ENCODE data around the gene MANSC4. TPM values are rescaled to one million over a fixed set of nuclear protein-coding genes. Genes with fewer than 3 reads are reported as not detected.
A peak's percentile ranks its signal among the peaks of the same experiment; 100 is the strongest.

MANSC4 gene
- total and polyA plus RNA-seq, 9 of the 15 experiments (the other 6 are each of a cell fraction or from before 2014, with no cell fraction given): not detected

DNA sequence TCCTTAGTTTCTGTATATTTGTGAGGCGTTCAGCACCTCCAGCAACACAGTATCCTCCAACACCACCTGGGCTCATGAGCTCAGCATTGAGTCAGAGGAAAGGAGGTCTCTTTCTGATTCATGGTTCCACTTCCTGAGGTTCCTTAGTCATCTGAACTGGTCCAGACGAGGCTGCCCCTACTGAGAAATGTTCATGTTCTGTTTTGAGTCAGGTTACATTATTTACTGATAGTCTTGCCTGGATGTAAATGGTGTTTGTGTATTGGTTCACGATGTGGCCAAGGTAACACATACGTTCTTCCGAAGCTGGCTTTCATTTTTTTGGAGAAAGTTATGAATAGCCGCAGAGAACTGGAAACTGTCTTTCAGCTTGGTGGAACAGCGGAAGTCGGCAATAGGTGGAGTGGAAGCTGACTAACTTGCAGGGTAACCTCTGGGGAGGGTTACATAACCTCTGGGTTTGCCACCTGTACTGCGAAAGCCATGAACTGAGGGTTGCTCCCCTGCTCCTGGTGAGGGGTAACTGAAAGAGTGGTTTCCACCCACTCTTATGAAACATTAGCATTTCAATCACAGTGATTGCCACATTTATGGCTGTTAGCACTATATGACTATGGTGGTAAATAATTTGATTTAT, 42.2 kb upstream of the MANSC4 start (continued):
- TF ChIP-seq, protein P1, sequence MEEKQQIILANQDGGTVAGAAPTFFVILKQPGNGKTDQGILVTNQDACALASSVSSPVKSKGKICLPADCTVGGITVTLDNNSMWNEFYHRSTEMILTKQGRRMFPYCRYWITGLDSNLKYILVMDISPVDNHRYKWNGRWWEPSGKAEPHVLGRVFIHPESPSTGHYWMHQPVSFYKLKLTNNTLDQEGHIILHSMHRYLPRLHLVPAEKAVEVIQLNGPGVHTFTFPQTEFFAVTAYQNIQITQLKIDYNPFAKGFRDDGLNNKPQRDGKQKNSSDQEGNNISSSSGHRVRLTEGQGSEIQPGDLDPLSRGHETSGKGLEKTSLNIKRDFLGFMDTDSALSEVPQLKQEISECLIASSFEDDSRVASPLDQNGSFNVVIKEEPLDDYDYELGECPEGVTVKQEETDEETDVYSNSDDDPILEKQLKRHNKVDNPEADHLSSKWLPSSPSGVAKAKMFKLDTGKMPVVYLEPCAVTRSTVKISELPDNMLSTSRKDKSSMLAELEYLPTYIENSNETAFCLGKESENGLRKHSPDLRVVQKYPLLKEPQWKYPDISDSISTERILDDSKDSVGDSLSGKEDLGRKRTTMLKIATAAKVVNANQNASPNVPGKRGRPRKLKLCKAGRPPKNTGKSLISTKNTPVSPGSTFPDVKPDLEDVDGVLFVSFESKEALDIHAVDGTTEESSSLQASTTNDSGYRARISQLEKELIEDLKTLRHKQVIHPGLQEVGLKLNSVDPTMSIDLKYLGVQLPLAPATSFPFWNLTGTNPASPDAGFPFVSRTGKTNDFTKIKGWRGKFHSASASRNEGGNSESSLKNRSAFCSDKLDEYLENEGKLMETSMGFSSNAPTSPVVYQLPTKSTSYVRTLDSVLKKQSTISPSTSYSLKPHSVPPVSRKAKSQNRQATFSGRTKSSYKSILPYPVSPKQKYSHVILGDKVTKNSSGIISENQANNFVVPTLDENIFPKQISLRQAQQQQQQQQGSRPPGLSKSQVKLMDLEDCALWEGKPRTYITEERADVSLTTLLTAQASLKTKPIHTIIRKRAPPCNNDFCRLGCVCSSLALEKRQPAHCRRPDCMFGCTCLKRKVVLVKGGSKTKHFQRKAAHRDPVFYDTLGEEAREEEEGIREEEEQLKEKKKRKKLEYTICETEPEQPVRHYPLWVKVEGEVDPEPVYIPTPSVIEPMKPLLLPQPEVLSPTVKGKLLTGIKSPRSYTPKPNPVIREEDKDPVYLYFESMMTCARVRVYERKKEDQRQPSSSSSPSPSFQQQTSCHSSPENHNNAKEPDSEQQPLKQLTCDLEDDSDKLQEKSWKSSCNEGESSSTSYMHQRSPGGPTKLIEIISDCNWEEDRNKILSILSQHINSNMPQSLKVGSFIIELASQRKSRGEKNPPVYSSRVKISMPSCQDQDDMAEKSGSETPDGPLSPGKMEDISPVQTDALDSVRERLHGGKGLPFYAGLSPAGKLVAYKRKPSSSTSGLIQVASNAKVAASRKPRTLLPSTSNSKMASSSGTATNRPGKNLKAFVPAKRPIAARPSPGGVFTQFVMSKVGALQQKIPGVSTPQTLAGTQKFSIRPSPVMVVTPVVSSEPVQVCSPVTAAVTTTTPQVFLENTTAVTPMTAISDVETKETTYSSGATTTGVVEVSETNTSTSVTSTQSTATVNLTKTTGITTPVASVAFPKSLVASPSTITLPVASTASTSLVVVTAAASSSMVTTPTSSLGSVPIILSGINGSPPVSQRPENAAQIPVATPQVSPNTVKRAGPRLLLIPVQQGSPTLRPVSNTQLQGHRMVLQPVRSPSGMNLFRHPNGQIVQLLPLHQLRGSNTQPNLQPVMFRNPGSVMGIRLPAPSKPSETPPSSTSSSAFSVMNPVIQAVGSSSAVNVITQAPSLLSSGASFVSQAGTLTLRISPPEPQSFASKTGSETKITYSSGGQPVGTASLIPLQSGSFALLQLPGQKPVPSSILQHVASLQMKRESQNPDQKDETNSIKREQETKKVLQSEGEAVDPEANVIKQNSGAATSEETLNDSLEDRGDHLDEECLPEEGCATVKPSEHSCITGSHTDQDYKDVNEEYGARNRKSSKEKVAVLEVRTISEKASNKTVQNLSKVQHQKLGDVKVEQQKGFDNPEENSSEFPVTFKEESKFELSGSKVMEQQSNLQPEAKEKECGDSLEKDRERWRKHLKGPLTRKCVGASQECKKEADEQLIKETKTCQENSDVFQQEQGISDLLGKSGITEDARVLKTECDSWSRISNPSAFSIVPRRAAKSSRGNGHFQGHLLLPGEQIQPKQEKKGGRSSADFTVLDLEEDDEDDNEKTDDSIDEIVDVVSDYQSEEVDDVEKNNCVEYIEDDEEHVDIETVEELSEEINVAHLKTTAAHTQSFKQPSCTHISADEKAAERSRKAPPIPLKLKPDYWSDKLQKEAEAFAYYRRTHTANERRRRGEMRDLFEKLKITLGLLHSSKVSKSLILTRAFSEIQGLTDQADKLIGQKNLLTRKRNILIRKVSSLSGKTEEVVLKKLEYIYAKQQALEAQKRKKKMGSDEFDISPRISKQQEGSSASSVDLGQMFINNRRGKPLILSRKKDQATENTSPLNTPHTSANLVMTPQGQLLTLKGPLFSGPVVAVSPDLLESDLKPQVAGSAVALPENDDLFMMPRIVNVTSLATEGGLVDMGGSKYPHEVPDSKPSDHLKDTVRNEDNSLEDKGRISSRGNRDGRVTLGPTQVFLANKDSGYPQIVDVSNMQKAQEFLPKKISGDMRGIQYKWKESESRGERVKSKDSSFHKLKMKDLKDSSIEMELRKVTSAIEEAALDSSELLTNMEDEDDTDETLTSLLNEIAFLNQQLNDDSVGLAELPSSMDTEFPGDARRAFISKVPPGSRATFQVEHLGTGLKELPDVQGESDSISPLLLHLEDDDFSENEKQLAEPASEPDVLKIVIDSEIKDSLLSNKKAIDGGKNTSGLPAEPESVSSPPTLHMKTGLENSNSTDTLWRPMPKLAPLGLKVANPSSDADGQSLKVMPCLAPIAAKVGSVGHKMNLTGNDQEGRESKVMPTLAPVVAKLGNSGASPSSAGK (IDR thresholded peaks at IDR 0.05): no peak
- TF ChIP-seq FOXA1 (IDR thresholded peaks at IDR 0.05; ENCODE audit: borderline replicate concordance): no peak
- TF ChIP-seq TBP (optimal IDR thresholded peaks at IDR 0.05; ENCODE audit: low read depth, low read length): no peak
- TF ChIP-seq KDM1A (IDR thresholded peaks at IDR 0.05): no peak
- no peak for TF ChIP-seq ZNF431 (CRISPR knock-in tag; IDR thresholded peaks at IDR 0.05)
- TF ChIP-seq NFE2 (IDR thresholded peaks at IDR 0.05; ENCODE audit: low read depth): 0 out of 2 replicates have a peak, but pooled peaks have one; percentile 9
- TF ChIP-seq ZNF253 (CRISPR knock-in tag; conservative IDR thresholded peaks at IDR 0.05): no peak
- no peak for TF ChIP-seq KAT2B (IDR thresholded peaks at IDR 0.05; ENCODE audit: low read depth, low read length)
- peak; percentile 50; the same call in 1 of the 2 replicates for TF ChIP-seq JUND (IDR thresholded peaks at IDR 0.05; ENCODE audit: borderline replicate concordance, low read depth, low read length)
- no peak for TF ChIP-seq JUND (tag; IDR thresholded peaks at IDR 0.05; ENCODE audit: borderline replicate concordance, low read depth, low read length)
- TF ChIP-seq RB1 (IDR thresholded peaks at IDR 0.05; ENCODE audit: low read depth): no peak
- TF ChIP-seq SAP30 (IDR thresholded peaks at IDR 0.05; ENCODE audit: borderline replicate concordance, insufficient read depth, low read depth, low read length, poor library complexity, severe bottlenecking): no peak
- peak; percentile 75 for TF ChIP-seq ATF3 (IDR thresholded peaks at IDR 0.05)
- no peak for TF ChIP-seq ATF3 (CRISPR knock-in tag; conservative IDR thresholded peaks at IDR 0.05)
- TF ChIP-seq NELFE (IDR thresholded peaks at IDR 0.05; ENCODE audit: insufficient read depth, insufficient read length): no peak
- TF ChIP-seq CBFA2T2 (conservative IDR thresholded peaks at IDR 0.05): 0 out of 2 replicates have a peak, but pooled peaks have one; percentile 6

Data from K562 (cell line).